Gastrocnemius medialis (tissue), 4 donors: ENCODE results near the gene PRKN.

Experiments used
- CTCF ChIP-seq, 5 experiments: fragments of 450-650 bp in 3 of 5; fragments of 200-600 bp in 2 of 5; sonication (generic) in 2 of 5; IDR thresholded peaks in 4 of 5; conservative IDR thresholded peaks in 1 of 5; 1 replicate in 4 of 5; 2 replicates in 1 of 5; pipeline ENCODE4 v1.5.1; 2016 to 2019; ENCODE audit warnings: antibody characterized with exemption in 5 of 5, mild to moderate bottlenecking in 3 of 5, moderate library complexity in 3 of 5
- POLR2A ChIP-seq, 2 donors: fragments of 450-650 bp; IDR thresholded peaks; one replicate each; pipeline ENCODE4 v1.6.1; 2017; ENCODE audit warnings: antibody characterized with exemption in 2 of 2, mild to moderate bottlenecking in 2 of 2, moderate library complexity in 2 of 2

- TF ChIP-seq CTCF (IDR thresholded peaks at IDR 0.05 in 4 of 5, conservative IDR thresholded peaks at IDR 0.05 in 1 of 5) (no peak), POLR2A (IDR thresholded peaks at IDR 0.05) (no peak)
Observed at GRCh38 chr6:162343198-162343935, 384.2 kb downstream of the PRKN start.
